H1 (cell line): ENCODE measurements around the gene VPS9D1. TPM values are rescaled to one million over a fixed set of nuclear protein-coding genes. Genes with fewer than 3 reads are reported as not detected.

Experiments used
- RFX5 ChIP-seq: IDR thresholded peaks from 2 replicates; pipeline ENCODE4 v1.6.1; 2011; ENCODE audit warnings: low read depth, low read length, improper control_type of control experiment, borderline replicate concordance
- polyA plus RNA-seq, 7 experiments: library from polyadenylated mRNA; depleted of rRNA in 3 of 7; stranded (reverse) in 5 of 7; unstranded in 2 of 7; fragments of >200 nt in 5 of 7; fragments of 200-250 nt in 2 of 7; gene quantifications; 1 replicate in 5 of 7; 2 replicates in 1 of 7; 4 replicates in 1 of 7; pipeline versions ENCODE4 v1.2.1 to v1.2.3, GENCODE V29; 2011 to 2013; ENCODE audit warnings: missing spikeins in 2 of 7, mixed read lengths in 2 of 7
- total RNA-seq: library from RNA; stranded (reverse); fragmentation: NEBNext Ultra II Directional; extraction: Animal tissue kit (Norgen Biotek cat#: 25700); gene quantifications from 2 replicates; pipeline ENCODE4 v1.2.1, GENCODE V29; 2021

The VPS9D1 gene
- total and polyA plus RNA-seq, 2 of the 8 experiments (the other 6 are each of a cell fraction or from before 2014, with no cell fraction given), result 2.9 to 5.4 TPM

DNA sequence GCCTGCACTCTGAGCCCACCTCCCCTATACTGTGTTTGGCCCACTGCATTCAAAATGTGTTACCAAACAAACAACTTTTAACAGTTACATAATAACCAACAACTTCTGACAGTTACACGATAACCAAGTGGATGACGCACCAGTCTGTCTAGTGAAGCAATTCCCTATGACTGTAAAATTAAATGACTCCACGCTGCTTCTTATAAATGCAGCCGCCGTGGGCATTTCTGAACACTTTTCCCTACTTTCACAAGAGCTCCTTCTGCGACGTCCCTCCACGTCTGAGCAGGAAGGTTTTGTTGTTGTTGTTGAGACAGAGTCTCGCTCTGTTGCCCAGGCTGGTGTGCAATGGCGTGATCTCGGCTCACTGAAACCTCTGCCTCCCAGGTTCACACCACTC is 28.2 kb upstream of the VPS9D1 start (continued):
- no peak for TF ChIP-seq RFX5
